Inflammatory macrophage treated with lipopolysaccharide for 1 hour (primary cell): ENCODE data around the gene PTPN2.
A peak's percentile ranks its signal among the peaks of the same experiment; 100 is the strongest.
"Not testable (repeated sequence)": the region's sequence is repeated elsewhere in the genome, so short reads cannot be mapped to it uniquely, and the experiment has no call there.

ENCODE experiments used
- DNase-seq, 2 donors: peaks; one replicate each; pipeline ENCODE4 v3.0.0-alpha.2; 2020 to 2022

PTPN2 gene

GRCh38 chr18:12883684-12884405, at the start of gene PTPN2:
Gene PTPN2, minus strand, starts transcription at chr18:12884237. Its CDS starts 96 bp downstream, at chr18:12884141.
- peak; percentile 92 to 94 for DNase-seq

- no peak for DNase-seq
Measured at GRCh38 chr18:12933327-12933726, 49.3 kb upstream of the PTPN2 start.

GRCh38 chr18:12930908-12931307, 46.9 kb upstream of the PTPN2 start:
- no peak for DNase-seq

- DNase-seq = no peak
Measured at GRCh38 chr18:12930376-12930775, 46.3 kb upstream of the PTPN2 start.

- DNase-seq = no peak
Measured at GRCh38 chr18:12929477-12930083, 45.5 kb upstream of the PTPN2 start.

GRCh38 chr18:12928641-12929040, 44.6 kb upstream of the PTPN2 start:
- DNase-seq = no peak

- DNase-seq = no peak
Measured at GRCh38 chr18:12928206-12928605, 44.2 kb upstream of the PTPN2 start.

- DNase-seq = no peak
Measured at GRCh38 chr18:12924616-12925015, 40.6 kb upstream of the PTPN2 start.

- DNase-seq = no peak
Measured at GRCh38 chr18:12922266-12922665, 38.2 kb upstream of the PTPN2 start.

GRCh38 chr18:12921178-12921577, 37.1 kb upstream of the PTPN2 start:
- DNase-seq = no peak

- no peak for DNase-seq
Measured at GRCh38 chr18:12911929-12912703, 28.1 kb upstream of the PTPN2 start.

- DNase-seq = peak; percentile 25 to 28
Measured at GRCh38 chr18:12911025-12911928, 27.2 kb upstream of the PTPN2 start.

GRCh38 chr18:12908706-12909105, 24.7 kb upstream of the PTPN2 start:
- no peak for DNase-seq

GRCh38 chr18:12907258-12907925, 23.4 kb upstream of the PTPN2 start:
- DNase-seq = no peak

GRCh38 chr18:12906773-12907172, 22.7 kb upstream of the PTPN2 start:
- DNase-seq = no peak

GRCh38 chr18:12906119-12906518, 22.1 kb upstream of the PTPN2 start:
- DNase-seq = no peak

- DNase-seq = peak; percentile 51 to 81
Measured at GRCh38 chr18:12904012-12904516, 20.0 kb upstream of the PTPN2 start.

GRCh38 chr18:12901208-12901607, 17.2 kb upstream of the PTPN2 start:
- not testable (repeated sequence) for DNase-seq

- DNase-seq = not testable (repeated sequence)
Measured at GRCh38 chr18:12896784-12897333, 12.8 kb upstream of the PTPN2 start.

GRCh38 chr18:12895626-12896025, 11.6 kb upstream of the PTPN2 start:
- no peak for DNase-seq

- DNase-seq = no peak
Measured at GRCh38 chr18:12895014-12895413, 11.0 kb upstream of the PTPN2 start.

GRCh38 chr18:12891561-12891960, 7.5 kb upstream of the PTPN2 start:
- DNase-seq = peak in 1 of 2 donors; percentile 35
